H54 (cell line): Measurements from ENCODE around the gene CBX2.
"Not testable (repeated sequence)": the region's sequence is repeated elsewhere in the genome, so short reads cannot be mapped to it uniquely, and the experiment has no call there.

ENCODE experiments used
- DNase-seq: peaks from one replicate; pipeline ENCODE4 v3.0.0; 2011; ENCODE audit warnings: low spot score, mixed read lengths; ENCODE audit not compliant: insufficient read length
- FAIRE-seq: peaks from 3 replicates; lab custom pipeline; 2011; peaks lifted over from hg19 to GRCh38; lab: Jason Lieb, UNC
- POLR2A ChIP-seq: IDR thresholded peaks from 2 replicates; pipeline ENCODE4 v1.6.1; 2011; ENCODE audit warnings: low read depth, mild to moderate bottlenecking, low read length

The CBX2 gene

DNA sequence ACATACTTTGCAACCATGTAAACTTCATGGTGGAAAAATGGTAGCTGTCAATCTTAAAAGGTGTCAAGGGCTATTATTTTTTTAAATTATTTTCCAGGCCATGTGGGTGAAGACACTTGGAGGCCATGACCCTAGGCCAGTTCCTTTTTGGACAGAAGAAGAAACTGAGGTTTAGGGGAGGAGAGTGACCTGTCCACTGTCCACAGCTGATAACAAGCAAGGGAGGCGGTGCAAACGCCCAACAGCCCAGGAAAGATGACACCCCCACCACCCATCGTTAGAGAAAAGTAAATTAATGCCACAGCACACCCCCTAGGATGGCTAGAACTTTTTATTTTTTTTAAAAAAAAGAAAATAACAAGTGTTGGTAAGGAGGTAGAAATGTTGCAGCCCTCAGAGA, 28.0 kb upstream of the CBX2 start:
- no peak for FAIRE-seq
- TF ChIP-seq POLR2A: no peak
- no peak for DNase-seq

DNA sequence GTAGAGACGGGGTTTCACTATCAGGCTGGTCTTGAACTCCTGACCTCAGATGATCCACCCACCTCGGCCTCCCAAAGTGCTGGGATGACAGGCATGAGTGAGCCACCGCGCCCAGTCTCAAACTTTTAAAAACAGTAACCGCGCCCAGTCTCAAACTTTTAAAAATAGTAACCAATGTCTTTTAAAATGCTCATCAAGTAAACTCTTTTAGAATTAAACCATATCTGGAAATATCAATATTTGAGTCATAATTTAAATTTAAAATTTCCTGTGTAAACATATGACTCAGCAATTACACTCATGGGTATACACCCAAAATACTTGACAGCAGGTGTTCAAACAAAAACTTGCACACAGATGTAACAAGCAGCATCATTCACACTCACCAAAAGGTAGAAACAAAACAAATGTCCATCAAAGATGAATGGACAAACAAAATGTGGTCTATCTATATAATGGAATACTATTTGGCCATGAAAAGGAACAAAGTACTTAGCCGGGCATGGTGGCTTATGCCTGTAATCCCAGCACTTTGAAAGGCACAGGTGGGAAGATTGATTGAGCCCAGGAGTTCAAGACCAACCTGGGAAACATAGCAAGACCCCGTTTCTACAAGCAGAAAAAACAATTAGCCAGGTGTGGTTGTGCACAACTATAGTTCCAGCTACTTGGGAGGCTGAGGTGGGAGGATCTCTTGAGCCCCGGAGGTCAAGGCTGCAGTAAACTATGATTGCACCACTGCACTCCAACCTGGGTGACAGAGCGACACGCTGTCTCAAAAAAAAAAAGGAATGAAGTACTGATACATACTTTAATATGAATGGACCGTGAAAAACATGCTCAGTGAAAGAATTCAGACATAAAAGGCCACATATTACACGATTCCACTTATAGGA, 27.1 kb upstream of the CBX2 start:
- FAIRE-seq: no peak
- DNase-seq: no peak
- no peak for TF ChIP-seq POLR2A

DNA sequence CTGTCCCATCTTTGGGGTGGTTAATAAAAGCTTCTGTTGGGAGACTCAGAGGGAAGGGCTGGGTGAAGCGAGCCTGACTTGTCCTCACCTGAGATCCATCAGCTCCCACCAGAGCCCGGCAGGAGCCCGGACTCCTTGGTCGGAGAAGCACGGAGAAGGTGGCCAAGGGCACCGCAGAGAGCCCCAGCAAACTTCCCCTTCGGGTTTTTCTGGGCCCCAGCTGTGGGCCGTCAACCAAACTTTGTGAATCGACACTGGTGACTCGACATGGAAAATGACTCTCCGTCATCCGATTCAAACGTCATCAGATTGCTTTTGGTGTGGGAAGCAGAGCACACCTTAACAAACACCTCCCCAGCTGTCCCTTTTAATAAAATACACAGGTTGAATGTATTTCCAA, 25.8 kb upstream of the CBX2 start:
- FAIRE-seq (no peak), DNase-seq (no peak)
- no peak for TF ChIP-seq POLR2A

DNA sequence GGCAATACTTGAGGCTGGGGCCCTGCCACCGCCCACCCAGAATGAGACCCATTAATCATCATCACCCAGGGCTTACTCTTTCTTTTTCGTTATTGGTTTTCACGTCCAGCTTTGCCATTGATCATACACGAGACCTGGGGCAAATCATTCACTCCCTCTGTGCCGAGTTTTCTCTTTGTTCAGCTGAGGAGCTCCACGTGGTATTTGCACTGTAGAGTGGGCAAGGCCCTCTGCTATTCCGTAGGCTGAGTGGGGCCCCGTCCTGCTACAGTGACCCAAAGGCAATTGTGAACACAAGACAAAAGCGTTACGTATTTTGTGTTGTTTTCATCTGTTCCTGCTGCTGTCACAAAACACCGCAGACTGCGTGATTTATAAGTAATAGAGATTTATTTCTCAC, 23.6 kb upstream of the CBX2 start:
- TF ChIP-seq POLR2A: no peak
- DNase-seq: no peak
- FAIRE-seq: no peak

DNA sequence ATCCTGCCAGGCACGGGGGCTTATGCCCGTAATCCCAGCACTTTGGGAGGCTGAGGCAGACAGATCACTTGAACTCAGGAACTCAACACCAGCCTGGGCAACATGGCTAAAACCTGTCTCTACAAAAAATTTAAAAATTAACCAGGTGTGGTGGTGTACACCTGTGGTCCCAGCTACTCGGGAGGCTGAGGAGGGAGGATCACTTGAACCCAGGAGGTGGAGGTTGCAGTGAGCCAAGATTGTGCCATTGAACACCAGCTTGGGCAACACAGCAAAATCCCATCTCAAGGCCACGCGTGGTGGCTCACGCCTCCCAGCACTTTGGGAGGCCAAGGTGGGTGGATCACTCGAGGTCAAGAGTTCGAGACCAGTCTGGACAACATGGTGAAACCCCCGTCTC, 23.0 kb upstream of the CBX2 start:
- not testable (repeated sequence) for DNase-seq, FAIRE-seq

DNA sequence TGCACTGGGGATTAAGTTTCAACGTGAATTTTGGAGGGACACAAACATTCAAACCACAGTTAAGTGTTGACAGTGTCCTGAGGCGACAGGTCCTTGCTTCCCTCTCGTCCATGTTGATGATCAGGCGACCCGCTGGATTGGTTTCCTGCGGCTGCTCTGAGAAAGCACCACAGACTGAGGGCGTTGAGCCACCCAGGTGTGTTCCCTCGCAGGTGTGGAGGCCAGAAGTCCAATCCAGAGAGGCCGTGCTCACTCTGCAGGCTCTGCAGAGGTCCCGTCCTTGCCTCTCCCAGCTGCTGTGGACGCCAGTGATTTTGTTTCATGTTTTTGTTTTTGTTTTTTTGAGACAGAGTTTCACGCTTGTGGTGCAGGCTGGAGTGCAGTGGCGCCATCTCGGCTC, 22.4 kb upstream of the CBX2 start:
- DNase-seq (no peak), FAIRE-seq (no peak)
- no peak for TF ChIP-seq POLR2A

DNA sequence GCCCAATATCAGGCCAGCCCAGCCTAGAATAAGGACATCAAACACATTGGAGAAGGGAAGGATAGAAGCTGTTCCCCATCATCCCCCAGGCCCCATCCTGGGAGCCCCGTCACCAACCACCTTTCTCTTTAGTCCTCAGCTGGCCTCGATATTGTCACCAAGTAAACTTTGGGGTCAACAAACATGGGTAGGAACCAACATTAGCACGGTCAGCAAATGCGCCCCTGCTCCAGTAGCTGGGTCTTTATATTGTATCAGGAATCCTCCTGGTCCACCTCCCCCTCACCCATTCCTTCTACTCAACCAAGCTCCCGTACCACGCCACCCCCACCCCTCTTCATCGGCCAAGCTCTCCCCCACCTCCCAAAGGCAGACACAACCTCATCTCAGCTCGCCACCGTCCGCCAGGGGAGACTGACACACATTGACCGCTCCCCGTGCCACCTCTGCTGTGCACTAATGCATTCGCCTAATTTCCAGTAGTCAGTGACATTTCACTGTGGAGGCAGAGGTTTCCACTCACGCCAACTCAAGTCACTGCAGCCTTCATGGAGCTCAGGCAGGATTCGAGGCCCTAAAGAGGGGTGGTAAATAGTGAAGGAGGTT, 20.7 kb upstream of the CBX2 start:
- no peak for DNase-seq

DNA sequence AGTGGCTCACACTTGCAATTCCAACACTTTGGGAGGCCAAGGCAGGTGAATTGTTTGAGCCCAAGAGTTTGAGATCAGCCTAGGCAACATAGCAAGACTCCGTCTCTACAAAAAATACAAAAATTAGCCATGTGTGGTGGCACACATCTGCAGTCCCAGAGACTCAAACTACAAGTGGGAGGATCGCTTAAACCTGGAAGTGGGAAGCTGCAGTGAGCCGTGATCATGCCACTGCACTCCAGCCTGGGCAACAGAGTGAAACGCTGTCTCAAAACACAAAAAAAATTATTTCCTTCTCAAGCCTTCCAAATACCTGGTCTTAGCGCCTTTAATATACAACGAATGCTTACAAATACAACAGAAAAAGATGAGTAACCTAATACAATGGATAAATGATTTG, 19.7 kb upstream of the CBX2 start:
- DNase-seq: no peak
- no peak for TF ChIP-seq POLR2A
- no peak for FAIRE-seq

More for the DNA sequence above, 20.7 kb upstream of the CBX2 start:
- no peak for TF ChIP-seq POLR2A
- FAIRE-seq: no peak

DNA sequence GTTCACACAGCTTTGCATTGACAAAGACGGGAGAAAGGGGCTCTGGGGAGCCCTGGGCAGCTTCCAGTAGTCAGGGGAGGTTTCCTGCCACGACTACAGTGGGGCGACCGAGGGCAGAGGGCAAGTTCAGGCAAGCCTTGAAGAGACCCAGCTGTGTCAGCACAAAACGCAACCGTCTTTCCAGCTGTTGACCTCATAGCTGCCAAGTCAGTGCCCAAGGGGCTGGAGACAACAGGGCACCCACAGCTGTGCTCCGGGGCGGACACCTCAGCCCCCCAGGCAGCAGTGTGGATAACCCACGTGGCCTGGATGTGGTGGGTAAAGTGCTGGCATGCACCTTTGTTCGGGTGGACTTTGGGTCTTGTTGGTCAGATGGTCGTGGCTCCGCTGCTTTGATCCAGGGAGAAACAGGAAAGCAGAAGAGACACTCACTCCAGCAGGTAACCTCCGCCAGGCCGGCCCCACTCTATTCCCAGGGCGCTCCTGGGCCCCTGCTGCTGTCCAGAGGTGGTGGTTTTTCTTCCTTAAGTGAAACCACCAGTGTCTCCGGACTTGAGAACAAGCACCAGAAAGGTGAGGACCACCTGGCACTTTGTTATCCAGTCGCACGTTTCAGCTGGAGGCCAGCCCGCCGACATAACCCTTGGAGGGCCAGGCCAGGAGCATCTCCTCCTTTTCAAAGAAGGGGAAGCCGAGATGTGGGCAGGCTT, 17.6 kb upstream of the CBX2 start:
- DNase-seq (no peak), FAIRE-seq (no peak)
- no peak for TF ChIP-seq POLR2A

DNA sequence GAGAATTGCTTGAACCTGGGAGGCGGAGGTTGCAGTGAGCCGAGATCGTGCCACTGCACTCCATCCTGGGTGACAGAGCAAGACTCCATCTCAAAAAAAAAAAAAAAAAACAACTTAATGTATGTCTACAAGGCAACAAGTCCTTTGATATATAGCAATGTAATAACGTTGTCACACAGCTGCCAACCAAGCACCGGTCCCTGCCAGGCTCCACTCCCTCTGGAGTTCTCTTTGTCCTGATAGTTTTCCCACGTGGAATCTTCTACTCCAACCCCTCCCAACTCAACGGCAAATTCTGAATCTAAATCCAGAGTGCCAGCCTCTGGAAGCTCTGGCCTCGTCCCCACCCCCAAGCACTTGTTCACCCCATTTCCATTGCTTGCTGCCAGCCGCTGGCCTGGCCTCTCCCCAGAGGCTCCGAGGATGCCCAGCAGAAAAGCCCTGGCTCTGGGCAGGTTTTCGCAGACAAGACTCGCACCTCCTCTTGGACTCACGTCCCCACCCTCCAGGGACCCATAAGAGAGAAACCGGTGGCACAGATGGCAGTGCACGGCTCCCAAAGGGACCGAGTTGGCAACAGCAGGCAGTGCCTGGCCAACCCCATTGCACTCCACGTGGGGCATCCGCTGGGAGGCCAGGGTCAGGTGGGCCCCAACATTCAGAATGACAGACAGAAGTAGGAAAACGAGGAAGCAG, 15.9 kb upstream of the CBX2 start:
- TF ChIP-seq POLR2A: no peak
- FAIRE-seq: no peak
- DNase-seq: no peak

DNA sequence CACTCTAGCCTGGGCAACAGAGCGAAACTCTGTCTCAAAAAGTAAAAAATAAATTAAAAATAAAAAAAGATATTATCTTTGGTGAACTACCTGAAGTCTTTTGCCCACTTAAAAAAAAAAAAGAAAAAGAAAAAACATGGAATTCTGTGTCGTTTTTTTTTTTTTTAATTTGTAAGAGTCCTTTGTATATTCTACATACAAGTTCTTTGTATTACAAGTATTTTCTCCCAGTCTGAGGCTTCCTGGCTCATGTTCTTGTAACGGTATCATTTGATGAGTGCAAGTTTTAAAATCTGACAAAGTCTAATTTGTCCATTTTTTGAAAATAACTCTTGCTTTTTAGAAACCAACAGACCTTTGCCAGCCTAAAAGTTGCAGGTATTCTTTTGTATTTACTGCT, 12.2 kb upstream of the CBX2 start:
- TF ChIP-seq POLR2A: no peak
- FAIRE-seq: no peak

DNA sequence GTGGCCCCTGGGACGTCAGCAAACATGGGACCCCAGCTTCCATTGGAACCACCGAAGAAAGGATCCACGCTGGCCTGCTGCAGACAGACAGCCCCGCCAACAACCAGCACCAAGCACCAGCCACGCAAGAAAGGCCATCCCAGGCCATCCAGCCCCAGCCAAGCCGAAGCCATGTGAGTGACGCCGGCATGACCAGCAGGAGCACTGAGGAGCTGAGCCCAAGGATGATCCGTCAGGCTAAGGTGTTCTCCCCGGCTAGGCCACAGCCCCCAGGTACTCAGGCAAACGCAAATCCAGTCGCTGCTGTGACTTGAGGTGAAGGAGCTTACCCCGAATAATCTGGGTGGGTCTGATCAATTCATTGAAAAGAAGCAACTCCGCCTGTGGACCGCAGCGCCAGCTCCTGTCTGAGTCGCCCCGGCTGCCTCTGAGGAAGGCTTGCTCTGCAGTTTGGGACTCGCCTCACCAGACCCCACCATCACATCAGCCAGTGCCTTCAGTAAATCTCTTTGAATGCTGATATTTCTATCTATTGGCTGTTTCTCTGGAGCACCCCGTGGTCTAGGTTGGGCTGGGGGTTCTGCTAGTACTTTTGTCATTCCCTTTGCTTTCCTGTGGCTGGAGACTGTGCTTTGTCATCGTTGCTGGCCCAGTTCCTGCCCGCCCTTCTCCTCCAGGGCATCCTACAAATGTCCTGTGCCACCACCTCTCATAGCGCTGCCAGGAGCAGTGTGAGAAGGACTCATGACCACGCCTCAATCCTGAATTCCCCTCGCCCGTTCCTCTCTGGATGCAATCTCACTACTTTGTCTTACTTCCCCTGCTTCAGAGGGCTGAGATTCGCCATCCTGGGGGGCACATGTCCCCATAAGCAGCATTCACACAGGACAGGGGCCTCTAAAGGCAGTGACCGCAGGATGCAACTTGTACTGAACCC, 8.1 kb upstream of the CBX2 start:
- FAIRE-seq: no peak
- no peak for DNase-seq
- no peak for TF ChIP-seq POLR2A

More for the DNA sequence above, 12.2 kb upstream of the CBX2 start:
- DNase-seq: no peak

DNA sequence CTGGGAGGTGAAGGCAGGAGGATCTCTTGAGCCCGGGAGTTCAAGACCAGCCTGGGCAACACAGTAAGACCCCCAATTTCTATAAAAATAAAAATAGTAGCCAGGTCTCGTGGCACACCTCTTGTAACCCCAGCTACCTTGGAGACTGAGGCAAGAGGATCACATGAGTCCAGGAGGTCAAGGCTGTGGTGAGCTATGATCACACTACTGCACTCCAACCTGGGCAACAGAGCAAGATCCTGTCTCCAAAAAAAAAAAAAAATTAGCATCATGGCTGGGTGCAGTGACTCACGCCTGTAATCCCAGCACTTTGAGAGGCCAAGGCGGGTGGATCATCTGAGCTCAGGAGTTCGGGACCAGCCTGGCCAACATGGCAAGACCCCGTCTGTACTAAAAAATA, 6.7 kb upstream of the CBX2 start:
- DNase-seq: no peak
- TF ChIP-seq POLR2A: no peak
- no peak for FAIRE-seq

DNA sequence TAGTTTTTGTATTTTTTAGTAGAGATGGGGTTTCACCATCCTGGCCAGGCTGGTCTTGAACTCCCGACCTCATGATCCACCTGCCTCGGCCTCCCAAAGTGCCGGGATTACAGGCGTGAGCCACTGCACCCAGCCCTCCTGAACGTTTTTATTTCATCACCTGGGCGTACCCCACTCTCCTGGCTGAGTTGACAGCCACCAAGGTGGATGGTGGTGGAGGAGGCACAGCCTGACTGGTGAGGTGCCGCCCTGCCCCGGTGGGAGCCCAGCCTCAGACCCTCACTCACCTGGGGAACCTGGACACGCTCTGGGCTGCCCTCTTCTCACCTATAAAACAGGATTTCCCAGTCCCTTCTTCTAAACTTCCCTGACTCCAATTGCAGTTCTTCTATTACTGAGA, 5.2 kb upstream of the CBX2 start:
- FAIRE-seq, DNase-seq: not testable (repeated sequence)
